Ishikawa (cell line): ENCODE results near the gene MEST.

Experiments used
- CEBPB ChIP-seq: IDR thresholded peaks from 2 replicates; pipeline ENCODE4 v1.6.1; 2012
- CREB1 ChIP-seq: IDR thresholded peaks from 2 replicates; pipeline ENCODE4 v1.6.1; 2012; ENCODE audit warnings: low read depth
- EGR1 ChIP-seq: IDR thresholded peaks from 2 replicates; pipeline ENCODE4 v1.6.1; 2012
- EP300 ChIP-seq: IDR thresholded peaks from 2 replicates; pipeline ENCODE4 v1.6.1; 2012; ENCODE audit warnings: borderline replicate concordance
- FOXM1 ChIP-seq: IDR thresholded peaks from 2 replicates; pipeline ENCODE4 v1.6.1; 2012; ENCODE audit warnings: low read depth, borderline replicate concordance
- MAX ChIP-seq: IDR thresholded peaks from 2 replicates; pipeline ENCODE4 v1.6.1; 2012
- NFIC ChIP-seq: IDR thresholded peaks from 2 replicates; pipeline ENCODE4 v1.6.1; 2012
- RAD21 ChIP-seq: IDR thresholded peaks from 2 replicates; pipeline ENCODE4 v1.6.1; 2012; ENCODE audit warnings: low read depth
- TAF1 ChIP-seq: IDR thresholded peaks from 2 replicates; pipeline ENCODE4 v1.6.1; 2012; ENCODE audit warnings: low read depth, mild to moderate bottlenecking
- TCF12 ChIP-seq: IDR thresholded peaks from 2 replicates; pipeline ENCODE4 v1.6.1; 2012; ENCODE audit warnings: low read depth
- TEAD4 ChIP-seq: IDR thresholded peaks from 2 replicates; pipeline ENCODE4 v1.6.1; 2012
- YY1 ChIP-seq: IDR thresholded peaks from 2 replicates; pipeline ENCODE4 v1.6.1; 2012; ENCODE audit warnings: low read depth
- ZBTB7A ChIP-seq: IDR thresholded peaks from 2 replicates; pipeline ENCODE4 v1.6.1; 2012; ENCODE audit warnings: low read depth
- TF ChIP-seq, protein P1 (sequence below): IDR thresholded peaks from 2 replicates; pipeline ENCODE4 v1.6.1; 2012
- TF ChIP-seq, protein P2 (sequence below): IDR thresholded peaks from 2 replicates; pipeline ENCODE4 v1.6.1; 2012; ENCODE audit warnings: low read depth, mild to moderate bottlenecking

MEST gene

GRCh38 chr7:130488392-130489139, 3.3 kb upstream of the MEST start:
- no peak for TF ChIP-seq TEAD4
- no peak for TF ChIP-seq RAD21
- no peak for TF ChIP-seq MAX
- no peak for TF ChIP-seq EGR1
- TF ChIP-seq YY1 = no peak
- TF ChIP-seq, protein P1, sequence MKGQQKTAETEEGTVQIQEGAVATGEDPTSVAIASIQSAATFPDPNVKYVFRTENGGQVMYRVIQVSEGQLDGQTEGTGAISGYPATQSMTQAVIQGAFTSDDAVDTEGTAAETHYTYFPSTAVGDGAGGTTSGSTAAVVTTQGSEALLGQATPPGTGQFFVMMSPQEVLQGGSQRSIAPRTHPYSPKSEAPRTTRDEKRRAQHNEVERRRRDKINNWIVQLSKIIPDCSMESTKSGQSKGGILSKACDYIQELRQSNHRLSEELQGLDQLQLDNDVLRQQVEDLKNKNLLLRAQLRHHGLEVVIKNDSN = no peak
- TF ChIP-seq CEBPB = no peak
- no peak for TF ChIP-seq ZBTB7A
- TF ChIP-seq, protein P2, sequence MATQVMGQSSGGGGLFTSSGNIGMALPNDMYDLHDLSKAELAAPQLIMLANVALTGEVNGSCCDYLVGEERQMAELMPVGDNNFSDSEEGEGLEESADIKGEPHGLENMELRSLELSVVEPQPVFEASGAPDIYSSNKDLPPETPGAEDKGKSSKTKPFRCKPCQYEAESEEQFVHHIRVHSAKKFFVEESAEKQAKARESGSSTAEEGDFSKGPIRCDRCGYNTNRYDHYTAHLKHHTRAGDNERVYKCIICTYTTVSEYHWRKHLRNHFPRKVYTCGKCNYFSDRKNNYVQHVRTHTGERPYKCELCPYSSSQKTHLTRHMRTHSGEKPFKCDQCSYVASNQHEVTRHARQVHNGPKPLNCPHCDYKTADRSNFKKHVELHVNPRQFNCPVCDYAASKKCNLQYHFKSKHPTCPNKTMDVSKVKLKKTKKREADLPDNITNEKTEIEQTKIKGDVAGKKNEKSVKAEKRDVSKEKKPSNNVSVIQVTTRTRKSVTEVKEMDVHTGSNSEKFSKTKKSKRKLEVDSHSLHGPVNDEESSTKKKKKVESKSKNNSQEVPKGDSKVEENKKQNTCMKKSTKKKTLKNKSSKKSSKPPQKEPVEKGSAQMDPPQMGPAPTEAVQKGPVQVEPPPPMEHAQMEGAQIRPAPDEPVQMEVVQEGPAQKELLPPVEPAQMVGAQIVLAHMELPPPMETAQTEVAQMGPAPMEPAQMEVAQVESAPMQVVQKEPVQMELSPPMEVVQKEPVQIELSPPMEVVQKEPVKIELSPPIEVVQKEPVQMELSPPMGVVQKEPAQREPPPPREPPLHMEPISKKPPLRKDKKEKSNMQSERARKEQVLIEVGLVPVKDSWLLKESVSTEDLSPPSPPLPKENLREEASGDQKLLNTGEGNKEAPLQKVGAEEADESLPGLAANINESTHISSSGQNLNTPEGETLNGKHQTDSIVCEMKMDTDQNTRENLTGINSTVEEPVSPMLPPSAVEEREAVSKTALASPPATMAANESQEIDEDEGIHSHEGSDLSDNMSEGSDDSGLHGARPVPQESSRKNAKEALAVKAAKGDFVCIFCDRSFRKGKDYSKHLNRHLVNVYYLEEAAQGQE = no peak
- no peak for TF ChIP-seq CREB1
- no peak for TF ChIP-seq FOXM1
- TF ChIP-seq TCF12 = no peak
- TF ChIP-seq NFIC = no peak
- TF ChIP-seq EP300 = no peak
- TF ChIP-seq TAF1 = no peak

DNA sequence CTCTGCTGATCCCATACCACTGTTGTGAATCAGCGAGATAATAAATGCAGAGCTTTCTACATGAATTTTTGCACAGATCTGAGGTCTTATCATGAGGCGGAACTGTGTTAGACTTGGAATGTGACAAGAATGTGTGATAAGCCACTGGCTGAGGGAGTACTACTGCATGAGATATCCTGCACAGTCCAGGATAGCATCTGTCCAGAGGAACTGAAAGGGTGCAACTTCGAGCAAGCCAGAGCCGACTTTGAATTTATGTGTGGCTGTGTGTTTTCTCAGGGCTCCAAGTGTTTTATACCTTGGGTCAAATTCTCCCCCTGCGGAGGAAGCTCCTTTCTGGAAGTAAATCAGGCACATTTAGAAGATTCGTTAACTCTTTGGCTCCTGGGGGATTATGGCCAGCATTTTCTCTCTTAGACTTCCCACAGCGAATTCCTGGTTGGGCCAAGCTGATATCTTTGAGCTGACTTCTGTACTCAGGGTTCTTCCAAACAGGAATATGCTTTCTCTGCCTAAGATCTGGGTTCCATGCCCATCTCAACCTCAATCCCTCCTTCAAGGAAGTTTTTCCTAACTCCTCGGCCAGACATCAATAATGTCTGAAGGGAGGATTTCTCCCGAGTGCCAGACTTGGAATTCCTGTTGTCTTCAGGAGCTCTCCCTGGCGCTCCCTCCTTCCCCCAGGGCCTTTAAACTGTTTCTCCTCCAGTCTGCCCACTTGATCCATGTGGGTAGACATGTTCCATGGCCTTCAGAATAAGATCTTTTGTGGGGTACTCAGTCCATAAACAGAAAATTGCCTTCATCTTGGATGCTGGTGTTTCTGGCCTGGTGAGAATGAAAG, 2.5 kb upstream of the MEST start:
- no peak for TF ChIP-seq ZBTB7A
- TF ChIP-seq FOXM1 = no peak
- TF ChIP-seq MAX = no peak
- no peak for TF ChIP-seq EGR1
- no peak for TF ChIP-seq NFIC
- TF ChIP-seq CEBPB = no peak
- no peak for TF ChIP-seq YY1
- no peak for TF ChIP-seq EP300
- no peak for TF ChIP-seq TEAD4
- TF ChIP-seq, protein P2 = no peak
- no peak for TF ChIP-seq CREB1
- TF ChIP-seq, protein P1 = no peak
- TF ChIP-seq TAF1 = no peak
- TF ChIP-seq TCF12 = no peak
- no peak for TF ChIP-seq RAD21

GRCh38 chr7:130490311-130490791, 1.5 kb upstream of the MEST start:
- TF ChIP-seq RAD21 (no peak), TCF12 (no peak), MAX (no peak), TEAD4 (no peak), CEBPB (no peak), NFIC (no peak), YY1 (no peak), FOXM1 (no peak), CREB1 (no peak)
- TF ChIP-seq, protein P1 = no peak
- TF ChIP-seq, protein P2 = no peak
